Activated CD8-positive, alpha-beta memory T cell treated with anti-CD3 and anti-CD28 coated beads for 24 hours (primary cell): ENCODE measurements around the gene DPH7.
"Not testable (repeated sequence)": the region's sequence is repeated elsewhere in the genome, so short reads cannot be mapped to it uniquely, and the experiment has no call there.

Experiments used
- DNase-seq: peaks from one replicate; pipeline ENCODE4 v3.0.0-alpha.2; 2020

Gene DPH7

DNA sequence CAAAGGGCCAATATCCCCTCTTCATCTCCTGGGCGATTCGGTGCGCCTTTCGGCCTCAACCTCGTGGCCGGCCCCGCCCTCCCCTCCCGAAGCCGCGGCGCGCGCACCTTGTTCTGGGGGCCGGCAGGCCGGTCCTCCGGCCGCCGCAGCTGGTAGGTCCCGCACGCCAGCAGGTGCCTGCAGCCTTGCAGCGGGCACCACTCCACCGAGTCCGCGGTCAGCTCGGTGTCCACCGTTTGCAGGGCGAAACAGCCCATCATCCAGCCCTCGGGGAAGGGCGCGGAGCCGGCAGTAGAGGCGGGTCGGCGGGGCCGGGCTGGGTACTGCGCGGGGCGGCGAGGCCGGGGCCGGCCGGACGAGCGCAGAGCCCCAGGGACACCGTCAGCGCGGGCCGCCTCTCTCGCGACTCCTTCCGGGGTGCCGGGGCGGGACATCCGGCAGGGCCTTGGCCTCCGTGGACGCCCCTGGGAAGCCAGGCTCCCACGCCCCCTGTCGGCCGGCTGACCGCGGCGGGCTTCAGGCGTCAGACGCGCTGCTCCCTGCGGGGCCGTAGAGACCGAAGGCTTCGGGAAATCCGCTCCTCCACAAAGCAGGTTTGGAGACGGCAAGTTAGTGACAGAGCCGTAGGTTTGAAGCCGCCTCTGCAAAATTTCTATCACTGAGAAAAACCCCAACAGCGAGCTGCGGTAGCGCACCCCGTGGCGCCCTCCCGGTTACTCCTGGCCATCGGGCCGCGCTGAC is at the start of gene DPH7:
DPH7 (minus strand) TSS at position 408 of the 741 bp plus-strand sequence; CDS start at position 260, 148 bp downstream.
- DNase-seq: peak; percentile 99

- not testable (repeated sequence) for DNase-seq
Measured at GRCh38 chr9:137627406-137627805, 48.7 kb upstream of the DPH7 start.

GRCh38 chr9:137626464-137626863 is 47.7 kb upstream of the DPH7 start:
- DNase-seq: no peak

DNA sequence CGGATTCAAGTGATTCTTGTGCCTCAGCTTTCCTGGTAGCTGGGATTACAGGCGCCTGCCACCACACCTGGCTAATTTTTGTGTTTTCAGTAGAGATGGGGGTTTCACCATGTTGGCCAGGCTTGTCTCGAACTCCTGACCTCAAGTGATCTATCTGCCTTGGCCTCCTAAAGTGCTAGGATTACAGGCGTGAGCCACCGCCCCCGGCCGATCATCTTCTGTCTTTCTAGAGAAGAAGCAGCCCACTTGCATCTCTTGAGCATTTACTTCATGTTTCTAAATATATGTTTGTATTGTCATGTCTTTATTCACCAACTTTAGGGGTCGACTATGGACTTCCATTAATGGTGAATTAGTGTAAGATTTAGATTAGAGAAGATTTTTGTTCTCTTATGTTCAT is 43.5 kb upstream of the DPH7 start:
- DNase-seq: not testable (repeated sequence)

DNA sequence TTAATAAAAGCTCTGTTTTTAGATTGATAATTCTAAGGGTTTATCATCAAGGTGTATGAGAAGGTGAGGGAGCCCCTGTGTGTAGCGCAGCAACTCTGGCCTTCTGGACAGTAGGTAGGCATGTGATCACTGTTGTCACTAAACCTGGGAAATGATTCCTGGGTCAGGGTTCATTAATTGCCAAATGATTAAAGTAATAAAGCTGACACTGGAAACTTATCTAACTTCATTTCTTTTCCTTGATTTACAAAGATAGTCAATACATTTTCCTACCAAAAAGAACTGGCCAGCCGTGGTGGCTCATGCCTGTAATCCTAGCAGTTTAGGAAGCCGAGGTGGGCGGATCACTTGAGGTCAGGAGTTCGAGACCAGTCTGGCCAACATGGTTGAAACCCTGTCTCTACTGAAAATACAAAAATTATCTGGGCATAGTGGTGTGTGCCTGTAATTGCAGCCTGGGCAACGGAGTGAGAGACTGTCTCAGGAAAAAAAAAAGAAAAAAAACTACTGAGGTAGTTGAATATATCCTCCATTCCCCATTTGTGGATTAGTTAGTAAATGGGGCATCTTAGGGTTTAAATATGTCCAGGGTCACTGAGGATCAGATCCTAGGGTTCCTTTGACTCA is 42.5 kb upstream of the DPH7 start:
- no peak for DNase-seq

- DNase-seq: no peak
Measured at GRCh38 chr9:137620581-137620980, 41.9 kb upstream of the DPH7 start.

- DNase-seq: no peak
Measured at GRCh38 chr9:137620048-137620405, 41.3 kb upstream of the DPH7 start.

GRCh38 chr9:137619240-137620047 is 40.7 kb upstream of the DPH7 start:
- DNase-seq: peak; percentile 73

DNA sequence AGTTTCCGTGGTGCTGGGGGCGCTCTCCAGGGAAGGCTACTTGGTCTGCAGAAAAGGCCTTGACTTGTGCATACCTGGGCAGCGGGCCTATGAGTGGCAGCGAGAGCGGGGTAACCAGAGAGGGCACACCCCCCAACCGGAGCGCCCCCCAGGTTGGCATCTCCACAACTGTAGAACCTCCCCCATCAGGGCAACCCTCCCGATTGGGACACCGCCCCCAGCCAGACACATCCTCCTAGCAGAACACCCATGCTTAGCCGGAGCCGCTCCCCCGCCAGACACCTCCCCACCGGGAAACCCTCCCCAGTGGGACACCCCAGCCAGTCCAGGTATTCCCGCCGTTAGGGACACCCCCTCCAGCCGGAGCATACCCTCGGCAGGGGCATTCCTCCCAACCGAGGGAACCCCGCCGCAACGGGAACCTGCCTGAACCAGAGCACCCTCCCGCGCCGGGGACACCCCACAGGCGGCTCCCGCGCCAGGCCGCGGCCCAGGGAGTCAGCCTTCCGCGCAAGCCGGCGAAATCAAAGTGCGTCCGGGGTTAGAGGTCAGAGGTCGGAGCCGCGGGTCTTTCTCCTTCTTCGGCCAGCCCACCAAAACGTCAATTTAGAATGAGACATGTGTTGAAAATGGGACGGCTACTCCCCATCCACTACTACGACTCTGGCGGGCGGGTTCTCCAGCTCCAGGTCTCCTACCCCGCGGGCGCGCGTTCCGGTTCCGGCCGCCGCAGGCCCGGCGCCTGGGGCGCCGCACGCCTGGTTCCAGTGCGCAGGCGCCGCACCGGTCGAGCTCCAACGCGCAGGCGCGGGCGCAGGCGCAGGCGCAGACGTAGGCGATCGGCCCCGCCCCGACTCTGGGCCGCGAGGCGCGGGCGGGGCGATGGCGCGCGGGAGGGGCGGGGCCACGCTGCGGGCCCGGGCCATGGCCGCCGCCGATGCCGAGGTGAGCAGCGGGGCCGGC is 39.7 kb upstream of the DPH7 start, which contains the start of gene EHMT1:
EHMT1 (plus strand) TSS at position 901 of the 963 bp plus-strand sequence; CDS start at position 925, 24 bp downstream.
- DNase-seq: peak; percentile 98

- DNase-seq: no peak
Measured at GRCh38 chr9:137615387-137615871, 36.7 kb upstream of the DPH7 start.

- no peak for DNase-seq
Measured at GRCh38 chr9:137614631-137615386, 36.1 kb upstream of the DPH7 start.

- no peak for DNase-seq
Measured at GRCh38 chr9:137613738-137614523, 35.2 kb upstream of the DPH7 start.

DNA sequence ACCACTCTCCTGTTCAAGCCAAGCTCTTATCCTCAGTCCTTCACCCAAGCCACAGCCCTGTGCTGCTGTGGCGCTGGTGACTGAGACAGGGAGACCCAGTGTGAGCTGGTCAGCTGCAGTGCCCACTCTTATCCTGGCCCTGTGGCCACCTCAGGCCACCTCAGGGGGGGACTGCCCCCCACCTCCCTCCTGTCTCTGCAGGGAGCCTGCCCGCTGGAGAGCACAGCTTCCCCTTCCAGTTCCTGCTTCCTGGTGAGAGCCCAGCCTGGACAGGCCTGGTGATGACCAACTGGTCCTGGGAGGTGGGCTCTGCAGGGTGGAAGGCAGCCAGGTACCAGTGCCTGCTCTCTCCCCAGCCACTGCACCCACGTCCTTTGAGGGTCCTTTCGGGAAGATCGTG is 34.5 kb upstream of the DPH7 start:
- no peak for DNase-seq

GRCh38 chr9:137612741-137613142 is 34.0 kb upstream of the DPH7 start:
- DNase-seq: no peak

DNA sequence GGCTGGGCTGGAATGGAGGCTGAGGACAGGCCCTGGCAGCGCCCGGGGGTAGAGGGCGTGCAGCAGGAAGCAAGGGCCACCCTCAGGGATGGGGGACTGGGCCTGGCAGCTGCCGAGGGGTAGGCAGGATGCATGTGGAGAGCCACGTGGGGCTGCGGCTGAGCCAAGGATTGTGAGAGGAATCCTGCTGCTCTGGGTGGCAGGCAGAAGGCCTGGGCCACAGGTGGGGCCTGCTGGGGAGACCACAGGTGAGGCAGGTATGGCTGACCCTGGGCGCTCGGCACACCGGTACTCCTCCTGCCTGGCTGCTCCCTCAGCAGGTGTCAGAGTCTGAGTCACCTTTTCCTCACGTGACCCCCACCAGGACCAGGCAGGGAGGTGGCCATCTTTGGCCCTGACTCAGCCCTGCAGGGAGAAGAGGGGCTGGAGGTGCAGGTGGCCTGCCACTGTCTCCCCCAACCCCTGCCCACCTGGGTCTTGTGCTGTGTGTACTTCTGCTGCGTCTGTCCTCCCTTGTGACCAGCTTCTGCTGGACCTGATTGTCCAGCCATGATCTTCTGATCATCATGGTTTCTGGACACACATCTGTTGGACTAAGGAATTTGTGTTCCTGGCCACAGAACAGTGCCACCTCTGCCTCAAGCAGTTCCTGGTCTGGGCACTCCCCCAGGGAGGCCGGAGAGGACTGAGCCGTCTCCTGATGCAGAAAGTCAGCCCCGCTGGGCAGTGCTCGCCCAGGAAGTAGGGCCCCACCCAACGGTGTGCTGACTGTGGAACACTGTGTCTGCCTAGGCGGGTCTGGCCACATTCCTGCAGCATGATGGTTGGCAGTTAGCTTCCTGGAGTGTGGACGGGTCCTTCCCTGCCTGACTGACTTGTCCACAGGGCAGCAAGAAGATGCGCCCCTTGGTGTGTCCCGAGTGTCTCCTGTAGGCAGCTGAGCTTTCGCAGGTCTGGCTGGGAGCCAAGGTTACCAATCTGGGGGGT is 33.2 kb upstream of the DPH7 start:
- DNase-seq: no peak

DNA sequence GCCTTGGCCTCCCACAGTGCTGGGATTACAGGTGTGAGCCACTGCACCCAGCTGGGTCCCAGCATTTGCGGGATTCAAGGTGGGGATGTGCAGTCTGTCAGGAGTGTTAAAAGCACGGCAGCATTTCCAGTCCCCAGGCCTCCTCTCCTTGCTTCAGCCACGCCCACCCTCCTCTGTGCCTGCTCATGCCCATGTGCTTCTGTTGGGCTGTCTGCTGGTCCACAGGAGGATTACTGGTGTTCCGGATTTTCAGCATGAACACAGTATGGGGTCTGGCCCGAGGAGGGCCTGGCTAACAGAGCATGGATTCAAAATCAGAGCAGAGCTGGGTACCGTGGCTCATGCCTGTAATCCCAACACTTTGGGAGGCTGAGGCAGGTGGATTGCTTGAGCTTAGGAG is 32.2 kb upstream of the DPH7 start:
- no peak for DNase-seq

- DNase-seq: no peak
Measured at GRCh38 chr9:137607141-137607857, 28.6 kb upstream of the DPH7 start.

GRCh38 chr9:137606734-137607138 is 28.0 kb upstream of the DPH7 start:
- no peak for DNase-seq
